ENCODE results near the gene FCN2.

- TF ChIP-seq CTCF (IDR thresholded peaks at IDR 0.05) (no peak), POLR2A (IDR thresholded peaks at IDR 0.05) (no peak)
Observed at GRCh38 chr9:134855900-134856377, 24.7 kb upstream of the FCN2 start.
